ENCODE data around the gene GNPNAT1. TPM values are rescaled to one million over a fixed set of nuclear protein-coding genes. Genes with fewer than 3 reads are reported as not detected.

Gene GNPNAT1
- total and polyA plus RNA-seq, 9 of the 15 experiments (the other 6 are each of a cell fraction or from before 2014, with no cell fraction given): 15.8 to 27.7 (median 25.3) TPM

GRCh38 chr14:52836063-52836462 is 44.7 kb upstream of the GNPNAT1 start (continued):
- TF ChIP-seq CCNT2 (IDR thresholded peaks at IDR 0.05; ENCODE audit: borderline replicate concordance, extremely low read depth, insufficient read length, low read depth, low read length) (no peak), ARNT (IDR thresholded peaks at IDR 0.05) (no peak), RFX7 (CRISPR knock-in tag; IDR thresholded peaks at IDR 0.05) (no peak), RFX1 (IDR thresholded peaks at IDR 0.05) (no peak), ZBTB33 (CRISPR knock-in tag; IDR thresholded peaks at IDR 0.05) (no peak), ZNF583 (CRISPR knock-in tag; IDR thresholded peaks at IDR 0.05) (no peak), TSHZ1 (CRISPR knock-in tag; IDR thresholded peaks at IDR 0.05) (no peak), HOMEZ (CRISPR knock-in tag; IDR thresholded peaks at IDR 0.05) (no peak), ZNF124 (CRISPR knock-in tag; IDR thresholded peaks at IDR 0.05) (no peak), EP400 (IDR thresholded peaks at IDR 0.05) (no peak)
